ENCODE measurements around the gene DHRS2. TPM values are rescaled to one million over a fixed set of nuclear protein-coding genes. Genes with fewer than 3 reads are reported as not detected.

Gene DHRS2
- total and polyA plus RNA-seq, 2 of the 13 experiments (the other 11 are each of a cell fraction or from before 2014, with no cell fraction given), result 1,621 to 3,021 TPM

GRCh38 chr14:23645812-23646647 is 9.9 kb downstream of the DHRS2 start (continued):
- TF ChIP-seq, protein P1, sequence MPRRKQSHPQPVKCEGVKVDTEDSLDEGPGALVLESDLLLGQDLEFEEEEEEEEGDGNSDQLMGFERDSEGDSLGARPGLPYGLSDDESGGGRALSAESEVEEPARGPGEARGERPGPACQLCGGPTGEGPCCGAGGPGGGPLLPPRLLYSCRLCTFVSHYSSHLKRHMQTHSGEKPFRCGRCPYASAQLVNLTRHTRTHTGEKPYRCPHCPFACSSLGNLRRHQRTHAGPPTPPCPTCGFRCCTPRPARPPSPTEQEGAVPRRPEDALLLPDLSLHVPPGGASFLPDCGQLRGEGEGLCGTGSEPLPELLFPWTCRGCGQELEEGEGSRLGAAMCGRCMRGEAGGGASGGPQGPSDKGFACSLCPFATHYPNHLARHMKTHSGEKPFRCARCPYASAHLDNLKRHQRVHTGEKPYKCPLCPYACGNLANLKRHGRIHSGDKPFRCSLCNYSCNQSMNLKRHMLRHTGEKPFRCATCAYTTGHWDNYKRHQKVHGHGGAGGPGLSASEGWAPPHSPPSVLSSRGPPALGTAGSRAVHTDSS (CRISPR knock-in tag; conservative IDR thresholded peaks at IDR 0.05), result no peak
- no peak for TF ChIP-seq DDIT3 (CRISPR knock-in tag; IDR thresholded peaks at IDR 0.05)
- 0 out of 2 replicates have a peak, but pooled peaks have one; percentile 17 for TF ChIP-seq GPN1 (CRISPR knock-in tag; IDR thresholded peaks at IDR 0.05; ENCODE audit: borderline replicate concordance)
- TF ChIP-seq SOX13 (IDR thresholded peaks at IDR 0.05), result no peak; the same call in 1 of the 2 replicates
- TF ChIP-seq SOX13 (CRISPR knock-in tag; conservative IDR thresholded peaks at IDR 0.05 in 1 of 2, IDR thresholded peaks at IDR 0.05 in 1 of 2), result peak in 1 of 2 experiments; percentile 28; a peak in 2 of 4 replicates
- no peak for TF ChIP-seq ZNF576 (CRISPR knock-in tag; IDR thresholded peaks at IDR 0.05)
- TF ChIP-seq ZNF343 (CRISPR knock-in tag; IDR thresholded peaks at IDR 0.05), result no peak
- no peak for TF ChIP-seq SMYD3 (CRISPR knock-in tag; IDR thresholded peaks at IDR 0.05)
- TF ChIP-seq ZNF670 (CRISPR knock-in tag; IDR thresholded peaks at IDR 0.05; ENCODE audit: borderline replicate concordance), result no peak
- peak; percentile 56; the same call in 1 of the 2 replicates for TF ChIP-seq ATF7-NPFF (CRISPR knock-in tag; IDR thresholded peaks at IDR 0.05; ENCODE audit: low read depth)
- TF ChIP-seq TRAFD1 (CRISPR knock-in tag; IDR thresholded peaks at IDR 0.05; ENCODE audit: borderline replicate concordance), result no peak
- TF ChIP-seq, protein P2, sequence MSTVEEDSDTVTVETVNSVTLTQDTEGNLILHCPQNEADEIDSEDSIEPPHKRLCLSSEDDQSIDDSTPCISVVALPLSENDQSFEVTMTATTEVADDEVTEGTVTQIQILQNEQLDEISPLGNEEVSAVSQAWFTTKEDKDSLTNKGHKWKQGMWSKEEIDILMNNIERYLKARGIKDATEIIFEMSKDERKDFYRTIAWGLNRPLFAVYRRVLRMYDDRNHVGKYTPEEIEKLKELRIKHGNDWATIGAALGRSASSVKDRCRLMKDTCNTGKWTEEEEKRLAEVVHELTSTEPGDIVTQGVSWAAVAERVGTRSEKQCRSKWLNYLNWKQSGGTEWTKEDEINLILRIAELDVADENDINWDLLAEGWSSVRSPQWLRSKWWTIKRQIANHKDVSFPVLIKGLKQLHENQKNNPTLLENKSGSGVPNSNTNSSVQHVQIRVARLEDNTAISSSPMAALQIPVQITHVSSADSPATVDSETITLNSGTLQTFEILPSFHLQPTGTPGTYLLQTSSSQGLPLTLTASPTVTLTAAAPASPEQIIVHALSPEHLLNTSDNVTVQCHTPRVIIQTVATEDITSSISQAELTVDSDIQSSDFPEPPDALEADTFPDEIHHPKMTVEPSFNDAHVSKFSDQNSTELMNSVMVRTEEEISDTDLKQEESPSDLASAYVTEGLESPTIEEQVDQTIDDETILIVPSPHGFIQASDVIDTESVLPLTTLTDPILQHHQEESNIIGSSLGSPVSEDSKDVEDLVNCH (CRISPR knock-in tag; IDR thresholded peaks at IDR 0.05), result no peak
- 0 out of 2 replicates have a peak, but pooled peaks have one; percentile 18 for TF ChIP-seq ZNF124 (CRISPR knock-in tag; IDR thresholded peaks at IDR 0.05)
- no peak for TF ChIP-seq ZNF382 (CRISPR knock-in tag; IDR thresholded peaks at IDR 0.05; ENCODE audit: borderline replicate concordance)
- TF ChIP-seq, protein P3, sequence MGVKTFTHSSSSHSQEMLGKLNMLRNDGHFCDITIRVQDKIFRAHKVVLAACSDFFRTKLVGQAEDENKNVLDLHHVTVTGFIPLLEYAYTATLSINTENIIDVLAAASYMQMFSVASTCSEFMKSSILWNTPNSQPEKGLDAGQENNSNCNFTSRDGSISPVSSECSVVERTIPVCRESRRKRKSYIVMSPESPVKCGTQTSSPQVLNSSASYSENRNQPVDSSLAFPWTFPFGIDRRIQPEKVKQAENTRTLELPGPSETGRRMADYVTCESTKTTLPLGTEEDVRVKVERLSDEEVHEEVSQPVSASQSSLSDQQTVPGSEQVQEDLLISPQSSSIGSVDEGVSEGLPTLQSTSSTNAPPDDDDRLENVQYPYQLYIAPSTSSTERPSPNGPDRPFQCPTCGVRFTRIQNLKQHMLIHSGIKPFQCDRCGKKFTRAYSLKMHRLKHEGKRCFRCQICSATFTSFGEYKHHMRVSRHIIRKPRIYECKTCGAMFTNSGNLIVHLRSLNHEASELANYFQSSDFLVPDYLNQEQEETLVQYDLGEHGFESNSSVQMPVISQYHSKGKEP (CRISPR knock-in tag; IDR thresholded peaks at IDR 0.05), result no peak
- TF ChIP-seq DPF2 (CRISPR knock-in tag; IDR thresholded peaks at IDR 0.05; ENCODE audit: borderline replicate concordance, low read depth), result no peak
- TF ChIP-seq, protein P4, sequence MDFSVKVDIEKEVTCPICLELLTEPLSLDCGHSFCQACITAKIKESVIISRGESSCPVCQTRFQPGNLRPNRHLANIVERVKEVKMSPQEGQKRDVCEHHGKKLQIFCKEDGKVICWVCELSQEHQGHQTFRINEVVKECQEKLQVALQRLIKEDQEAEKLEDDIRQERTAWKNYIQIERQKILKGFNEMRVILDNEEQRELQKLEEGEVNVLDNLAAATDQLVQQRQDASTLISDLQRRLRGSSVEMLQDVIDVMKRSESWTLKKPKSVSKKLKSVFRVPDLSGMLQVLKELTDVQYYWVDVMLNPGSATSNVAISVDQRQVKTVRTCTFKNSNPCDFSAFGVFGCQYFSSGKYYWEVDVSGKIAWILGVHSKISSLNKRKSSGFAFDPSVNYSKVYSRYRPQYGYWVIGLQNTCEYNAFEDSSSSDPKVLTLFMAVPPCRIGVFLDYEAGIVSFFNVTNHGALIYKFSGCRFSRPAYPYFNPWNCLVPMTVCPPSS (IDR thresholded peaks at IDR 0.05), result no peak
- 0 out of 2 replicates have a peak, but pooled peaks have one; percentile 33 for TF ChIP-seq CCDC6 (CRISPR knock-in tag; IDR thresholded peaks at IDR 0.05)

All from HepG2 (cell line).